ENCODE results near the gene BZW2.

BZW2 gene

DNA sequence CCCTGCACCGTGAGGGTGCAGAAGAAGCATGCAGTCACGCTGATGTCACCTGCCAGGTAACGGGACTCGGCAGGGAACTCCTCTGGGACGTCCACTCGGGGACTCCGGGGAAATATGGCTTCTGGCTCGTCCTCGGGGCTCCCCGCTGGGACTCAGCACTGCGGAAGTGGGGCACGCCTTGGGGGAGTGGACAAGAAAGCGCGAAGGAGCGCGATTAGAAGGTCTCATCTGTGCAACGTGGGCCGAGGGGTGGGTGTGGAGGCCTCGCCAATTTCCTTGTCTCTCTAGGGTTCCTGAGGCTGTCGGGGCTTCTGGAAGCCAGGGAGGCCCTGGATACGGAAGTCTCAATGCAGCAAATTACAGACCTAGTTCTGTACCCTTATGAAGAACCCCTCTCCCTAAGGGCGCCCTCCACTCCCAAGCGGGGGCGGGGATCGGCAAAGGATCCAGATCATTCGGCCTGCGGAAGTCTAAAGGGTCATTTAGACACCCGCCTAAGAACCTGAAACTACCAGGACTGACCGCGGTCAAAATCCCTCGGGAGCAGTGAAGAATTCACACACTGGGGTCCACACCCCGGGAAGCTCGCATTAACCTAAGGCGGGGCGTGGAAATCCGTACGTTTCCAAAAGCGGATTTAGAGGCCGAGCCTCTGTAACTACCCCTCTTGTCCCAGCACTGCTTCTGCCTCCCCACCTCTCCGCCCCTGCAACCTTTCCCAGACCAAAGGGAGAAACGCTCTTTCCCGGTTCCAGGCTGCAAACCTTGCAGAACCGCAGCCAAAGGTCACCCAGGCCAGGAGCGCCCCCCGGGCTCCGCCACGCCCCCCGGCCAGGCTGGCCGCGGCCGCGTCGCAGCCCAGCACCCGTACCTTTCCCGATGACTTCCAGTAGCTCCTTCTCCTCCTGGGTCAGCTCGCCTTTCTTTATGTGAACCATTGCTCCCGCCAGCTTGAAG, 1.1 kb upstream of the BZW2 start:
- no peak for DNase-seq (ENCODE audit: low read depth, low spot score)
- no CpG with 5 or more reads among the region's 57 CpGs for WGBS (ENCODE audit: insufficient coverage, insufficient read length)

DNA sequence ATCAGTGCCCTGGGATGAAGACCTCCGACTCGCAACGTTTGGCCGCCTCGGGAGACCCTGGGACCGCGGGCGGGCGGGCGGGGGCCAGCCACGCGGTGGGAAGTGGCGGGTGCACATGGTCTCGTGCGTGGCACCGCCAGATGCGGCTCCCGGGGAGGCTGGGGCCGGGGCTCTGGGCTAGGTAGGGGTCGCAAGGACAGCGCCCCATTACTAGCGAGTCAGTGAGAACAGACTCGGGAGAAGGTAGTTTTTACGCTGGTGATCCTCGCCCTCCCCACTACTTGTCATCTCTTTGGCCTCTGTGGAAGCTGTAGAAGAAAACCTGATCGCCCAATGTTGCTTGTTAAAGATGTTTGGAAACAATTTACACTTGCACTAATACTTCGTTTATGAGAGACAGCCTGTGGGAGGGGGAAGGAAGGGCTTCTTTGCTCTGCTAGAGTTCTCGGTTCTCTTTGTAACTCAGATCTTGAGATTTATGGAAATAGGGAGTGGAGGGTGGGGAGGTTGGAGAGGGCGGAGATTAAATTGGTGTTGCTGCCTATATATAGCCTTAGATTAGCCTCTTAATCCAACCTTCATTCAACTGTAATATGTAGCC, 591 bp downstream of the BZW2 start:
- peak overlapping the region; percentile 76; the same call in 1 of the 2 replicates for H3K4me3 ChIP-seq (ENCODE audit: low read length)
- no peaks in the 10 kb centered on the region for H3K36me3 ChIP-seq (ENCODE audit: control insufficient read depth, insufficient read depth, low read length)
- H3K27ac ChIP-seq (ENCODE audit: low read length), result no peak overlapping the region
- H3K4me1 ChIP-seq (ENCODE audit: control insufficient read depth, insufficient read depth, low read length), result no peaks in the 10 kb centered on the region
- no CpG with 5 or more reads among the region's 29 CpGs for WGBS (ENCODE audit: insufficient coverage, insufficient read length)
- DNase-seq (ENCODE audit: low read depth, low spot score), result no peak
- no peaks in the 10 kb centered on the region for H3K9me3 ChIP-seq (ENCODE audit: control insufficient read depth, insufficient read depth, low read length)
- H3K27me3 ChIP-seq (ENCODE audit: control insufficient read depth, insufficient read depth, low read length), result peaks cover 2% of the 10 kb centered on the region; the same call in 1 of the 2 replicates

More for the DNA sequence above, 1.1 kb upstream of the BZW2 start:
- H3K4me3 ChIP-seq (ENCODE audit: low read length), result peak overlapping the region; percentile 96; the same call in 1 of the 2 replicates
- peaks cover 2% of the 10 kb centered on the region; the same call in 1 of the 2 replicates for H3K27me3 ChIP-seq (ENCODE audit: control insufficient read depth, insufficient read depth, low read length)
- no peaks in the 10 kb centered on the region for H3K9me3 ChIP-seq (ENCODE audit: control insufficient read depth, insufficient read depth, low read length)
- no peaks in the 10 kb centered on the region for H3K4me1 ChIP-seq (ENCODE audit: control insufficient read depth, insufficient read depth, low read length)
- H3K36me3 ChIP-seq (ENCODE audit: control insufficient read depth, insufficient read depth, low read length), result no peaks in the 10 kb centered on the region
- no peak overlapping the region for H3K27ac ChIP-seq (ENCODE audit: low read length)

DNA sequence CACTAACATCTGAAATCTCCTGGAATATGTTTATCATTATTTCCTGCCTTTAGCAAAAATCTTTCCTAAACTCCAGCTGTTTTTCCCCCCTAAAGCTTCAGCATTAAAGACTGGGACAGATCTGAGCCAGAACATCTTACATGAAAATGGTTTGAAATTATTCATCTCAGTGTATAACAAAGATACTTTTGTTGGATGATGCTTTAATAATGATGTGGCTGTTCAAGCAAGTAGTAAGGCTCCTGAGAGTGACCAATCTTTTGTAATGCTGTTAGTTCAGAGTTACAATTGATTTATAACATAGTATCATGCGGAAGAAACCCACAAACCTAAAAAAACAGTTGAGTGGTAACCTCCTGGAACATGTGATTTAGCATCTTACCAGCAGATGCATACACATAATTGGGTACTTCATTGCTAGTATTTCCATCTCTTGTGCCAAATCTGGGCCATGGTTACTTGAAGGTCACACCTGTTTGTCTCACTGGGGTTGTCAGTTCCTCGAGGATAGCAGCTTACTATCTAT, 1.5 kb downstream of the BZW2 start:
- Histone ChIP-seq H3K4me1 (ENCODE audit: control insufficient read depth, insufficient read depth, low read length) (no peaks in the 10 kb centered on the region), H3K36me3 (ENCODE audit: control insufficient read depth, insufficient read depth, low read length) (no peaks in the 10 kb centered on the region)

DNA sequence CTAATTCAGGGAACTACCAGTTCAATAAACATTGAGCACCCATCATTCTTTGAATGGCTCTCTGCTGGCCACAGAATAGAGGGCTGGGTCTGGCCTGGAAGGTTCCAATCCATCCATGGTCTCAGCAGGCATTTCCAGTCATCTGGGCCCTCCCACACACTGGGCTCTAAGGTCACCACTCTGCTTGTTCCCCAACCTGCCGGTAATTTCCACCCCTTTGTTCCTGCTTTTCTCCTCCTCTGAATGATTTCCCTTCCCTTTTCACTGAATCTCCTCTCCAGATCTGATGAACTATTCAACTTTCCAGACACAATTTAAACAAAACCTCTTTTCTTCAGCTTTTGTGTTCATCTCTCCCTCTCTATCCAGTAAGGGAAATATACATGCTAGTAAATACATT, 2.6 kb downstream of the BZW2 start:
- Histone ChIP-seq H3K27me3 (ENCODE audit: control insufficient read depth, insufficient read depth, low read length) (peaks cover 2% of the 10 kb centered on the region; the same call in 1 of the 2 replicates), H3K9me3 (ENCODE audit: control insufficient read depth, insufficient read depth, low read length) (no peaks in the 10 kb centered on the region), H3K36me3 (ENCODE audit: control insufficient read depth, insufficient read depth, low read length) (no peaks in the 10 kb centered on the region), H3K4me3 (ENCODE audit: low read length) (no peak overlapping the region), H3K27ac (ENCODE audit: low read length) (no peak overlapping the region), H3K4me1 (ENCODE audit: control insufficient read depth, insufficient read depth, low read length) (no peaks in the 10 kb centered on the region)
- no peak for DNase-seq (ENCODE audit: low read depth, low spot score)
- WGBS (ENCODE audit: insufficient coverage, insufficient read length), result no CpG with 5 or more reads among the region's 1 CpG

More for the DNA sequence above, 1.5 kb downstream of the BZW2 start:
- no peak for DNase-seq (ENCODE audit: low read depth, low spot score)
- Histone ChIP-seq H3K27me3 (ENCODE audit: control insufficient read depth, insufficient read depth, low read length) (peaks cover 2% of the 10 kb centered on the region; the same call in 1 of the 2 replicates), H3K4me3 (ENCODE audit: low read length) (no peak overlapping the region), H3K27ac (ENCODE audit: low read length) (no peak overlapping the region), H3K9me3 (ENCODE audit: control insufficient read depth, insufficient read depth, low read length) (no peaks in the 10 kb centered on the region)
- WGBS (ENCODE audit: insufficient coverage, insufficient read length), result no CpG with 5 or more reads among the region's 2 CpGs

DNA sequence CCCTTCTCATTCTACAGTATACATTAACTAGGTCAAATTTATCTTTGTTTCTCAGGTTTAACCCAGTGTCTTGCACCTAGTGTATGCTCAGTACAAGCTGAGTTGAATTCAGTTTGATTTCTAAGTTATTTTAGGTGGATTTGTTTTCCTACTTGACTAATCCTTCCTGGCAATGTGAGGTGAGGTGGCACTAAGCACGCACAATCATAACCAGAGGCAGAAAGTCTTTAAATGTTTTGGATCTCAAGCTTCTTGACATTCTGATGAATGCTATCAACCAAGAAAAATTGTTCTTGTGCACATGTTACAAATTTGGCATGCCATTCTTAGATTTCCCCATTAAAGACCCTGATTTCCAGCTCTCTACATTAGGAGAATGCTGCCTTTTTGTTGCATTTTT, 3.2 kb downstream of the BZW2 start:
- no peak for DNase-seq (ENCODE audit: low read depth, low spot score)
- WGBS (ENCODE audit: insufficient coverage, insufficient read length), result no CpG with 5 or more reads among the region's 1 CpG
- Histone ChIP-seq H3K36me3 (ENCODE audit: control insufficient read depth, insufficient read depth, low read length) (no peaks in the 10 kb centered on the region), H3K9me3 (ENCODE audit: control insufficient read depth, insufficient read depth, low read length) (no peaks in the 10 kb centered on the region), H3K4me1 (ENCODE audit: control insufficient read depth, insufficient read depth, low read length) (no peaks in the 10 kb centered on the region), H3K27me3 (ENCODE audit: control insufficient read depth, insufficient read depth, low read length) (no peaks in the 10 kb centered on the region), H3K4me3 (ENCODE audit: low read length) (no peak overlapping the region), H3K27ac (ENCODE audit: low read length) (no peak overlapping the region)

DNA sequence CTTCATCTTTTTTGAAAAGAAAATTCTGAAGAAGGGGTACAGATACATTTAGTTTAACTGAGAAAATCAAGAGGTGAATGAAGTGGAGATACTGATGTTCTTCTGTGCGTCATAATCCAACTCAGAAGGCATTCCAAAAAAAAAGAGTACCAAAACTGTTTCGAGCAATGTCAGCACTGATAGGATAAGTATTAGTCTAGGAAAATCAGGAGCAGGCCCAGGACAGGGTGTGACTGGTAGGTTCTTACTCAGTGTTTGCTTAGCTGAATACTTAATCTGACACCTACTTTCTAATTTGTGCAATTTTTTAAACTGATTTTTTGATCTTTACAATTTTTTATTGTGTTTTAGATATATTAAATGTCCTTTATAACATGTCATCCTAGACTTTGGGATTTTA, 4.3 kb downstream of the BZW2 start:
- DNase-seq (ENCODE audit: low read depth, low spot score), result no peak
- H3K36me3 ChIP-seq (ENCODE audit: control insufficient read depth, insufficient read depth, low read length), result no peaks in the 10 kb centered on the region
- no peak overlapping the region for H3K4me3 ChIP-seq (ENCODE audit: low read length)
- no peak overlapping the region for H3K27ac ChIP-seq (ENCODE audit: low read length)
- no peaks in the 10 kb centered on the region for H3K4me1 ChIP-seq (ENCODE audit: control insufficient read depth, insufficient read depth, low read length)
- no peaks in the 10 kb centered on the region for H3K9me3 ChIP-seq (ENCODE audit: control insufficient read depth, insufficient read depth, low read length)
- no peaks in the 10 kb centered on the region for H3K27me3 ChIP-seq (ENCODE audit: control insufficient read depth, insufficient read depth, low read length)
- WGBS (ENCODE audit: insufficient coverage, insufficient read length), result no CpG with 5 or more reads among the region's 2 CpGs

DNA sequence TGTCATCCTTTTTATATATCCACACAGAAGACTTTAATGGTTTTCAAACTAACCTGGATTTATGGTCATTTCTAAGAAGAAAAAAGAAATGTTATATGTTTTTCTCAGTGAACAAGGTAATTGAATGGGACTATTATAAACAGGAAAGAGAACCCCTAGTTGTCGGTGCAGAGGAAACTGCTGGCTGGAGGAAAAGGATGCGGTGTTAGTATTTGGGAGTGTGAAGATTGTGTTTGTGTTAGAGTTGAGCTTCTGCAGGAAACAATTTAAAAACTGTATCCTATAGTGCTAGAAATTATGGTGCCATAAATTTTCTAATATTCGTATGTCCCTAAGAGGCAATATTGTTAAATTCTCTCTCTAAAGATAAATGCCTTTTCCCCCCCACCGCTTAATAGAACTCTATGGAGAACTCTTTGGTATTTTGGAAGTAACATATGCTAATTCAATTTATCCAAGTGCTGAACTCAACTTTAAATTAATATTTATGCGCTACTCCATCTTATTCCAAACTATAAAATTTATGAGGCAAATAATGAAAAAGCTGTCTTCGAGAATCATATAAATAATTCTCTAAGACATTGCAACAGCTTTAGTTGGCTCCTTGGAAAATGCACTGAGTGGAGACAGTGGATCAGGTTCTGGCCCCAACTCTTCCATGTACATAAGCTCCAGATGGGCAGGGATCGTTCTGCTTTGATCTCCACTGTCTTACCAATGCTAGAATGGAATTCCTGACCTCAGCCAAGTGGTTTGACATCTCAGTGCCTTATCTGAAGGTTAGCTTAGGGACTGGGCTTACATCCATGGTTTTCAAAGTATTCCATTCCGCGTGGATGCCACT, 5.6 kb downstream of the BZW2 start:
- Histone ChIP-seq H3K27ac (ENCODE audit: low read length) (no peak overlapping the region), H3K4me3 (ENCODE audit: low read length) (no peak overlapping the region), H3K36me3 (ENCODE audit: control insufficient read depth, insufficient read depth, low read length) (no peaks in the 10 kb centered on the region), H3K9me3 (ENCODE audit: control insufficient read depth, insufficient read depth, low read length) (no peaks in the 10 kb centered on the region), H3K4me1 (ENCODE audit: control insufficient read depth, insufficient read depth, low read length) (no peaks in the 10 kb centered on the region), H3K27me3 (ENCODE audit: control insufficient read depth, insufficient read depth, low read length) (no peaks in the 10 kb centered on the region)
- DNase-seq (ENCODE audit: low read depth, low spot score), result no peak
- 100% methylated on average over 2 of the region's 9 CpGs for WGBS (ENCODE audit: insufficient coverage, insufficient read length)

DNA sequence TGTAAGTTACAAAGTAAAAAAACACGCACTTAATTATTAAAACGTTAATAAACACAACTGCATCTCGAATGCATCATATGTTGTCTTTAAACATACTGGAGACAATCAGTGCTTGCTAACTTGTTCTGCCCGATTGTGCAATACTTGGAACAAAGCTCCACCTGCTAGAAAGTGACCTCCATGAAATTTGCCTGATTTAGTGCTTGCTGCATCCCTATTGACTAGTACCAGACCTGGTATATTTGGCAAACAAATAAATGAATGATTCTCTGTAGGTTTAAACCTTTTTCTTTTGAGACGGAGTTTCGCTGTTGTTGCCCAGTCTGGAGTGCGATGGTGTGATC, 6.2 kb downstream of the BZW2 start:
- H3K4me1 ChIP-seq (ENCODE audit: control insufficient read depth, insufficient read depth, low read length), result no peaks in the 10 kb centered on the region
- no peak for DNase-seq (ENCODE audit: low read depth, low spot score)
- H3K9me3 ChIP-seq (ENCODE audit: control insufficient read depth, insufficient read depth, low read length), result no peaks in the 10 kb centered on the region
- no peaks in the 10 kb centered on the region for H3K27me3 ChIP-seq (ENCODE audit: control insufficient read depth, insufficient read depth, low read length)
- H3K27ac ChIP-seq (ENCODE audit: low read length), result no peak overlapping the region
- H3K4me3 ChIP-seq (ENCODE audit: low read length), result no peak overlapping the region
- H3K36me3 ChIP-seq (ENCODE audit: control insufficient read depth, insufficient read depth, low read length), result no peaks in the 10 kb centered on the region
- 100% methylated on average over 3 of the region's 7 CpGs for whole genome bisulfite sequencing (ENCODE audit: insufficient coverage, insufficient read length)

DNA sequence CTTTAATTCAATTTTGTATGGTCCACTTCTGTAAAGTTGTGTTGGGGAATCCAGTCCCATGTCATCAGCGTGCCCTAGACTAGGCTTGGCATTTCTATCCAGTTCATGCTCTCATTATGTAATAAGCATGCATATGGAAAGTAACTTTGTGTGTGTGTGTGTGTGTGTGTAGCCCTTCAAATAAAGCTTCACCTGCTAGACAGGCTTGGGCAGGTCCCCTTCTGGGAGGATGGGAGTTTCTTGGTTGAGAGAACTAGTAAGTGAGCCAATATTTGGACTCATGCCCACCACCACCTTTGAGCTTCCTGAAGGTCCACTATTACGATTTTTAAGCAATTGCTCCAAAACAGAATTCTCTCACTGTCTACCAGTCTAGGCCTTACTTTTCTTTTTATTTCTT, 6.9 kb downstream of the BZW2 start:
- H3K4me1 ChIP-seq (ENCODE audit: control insufficient read depth, insufficient read depth, low read length), result peaks cover 1% of the 10 kb centered on the region; the same call in 1 of the 2 replicates
- H3K27me3 ChIP-seq (ENCODE audit: control insufficient read depth, insufficient read depth, low read length), result no peaks in the 10 kb centered on the region
- WGBS (ENCODE audit: insufficient coverage, insufficient read length), result no CpG with 5 or more reads among the region's 2 CpGs
- no peak overlapping the region for H3K4me3 ChIP-seq (ENCODE audit: low read length)
- DNase-seq (ENCODE audit: low read depth, low spot score), result no peak
- no peaks in the 10 kb centered on the region for H3K36me3 ChIP-seq (ENCODE audit: control insufficient read depth, insufficient read depth, low read length)
- no peak overlapping the region for H3K27ac ChIP-seq (ENCODE audit: low read length)
- H3K9me3 ChIP-seq (ENCODE audit: control insufficient read depth, insufficient read depth, low read length), result no peaks in the 10 kb centered on the region

DNA sequence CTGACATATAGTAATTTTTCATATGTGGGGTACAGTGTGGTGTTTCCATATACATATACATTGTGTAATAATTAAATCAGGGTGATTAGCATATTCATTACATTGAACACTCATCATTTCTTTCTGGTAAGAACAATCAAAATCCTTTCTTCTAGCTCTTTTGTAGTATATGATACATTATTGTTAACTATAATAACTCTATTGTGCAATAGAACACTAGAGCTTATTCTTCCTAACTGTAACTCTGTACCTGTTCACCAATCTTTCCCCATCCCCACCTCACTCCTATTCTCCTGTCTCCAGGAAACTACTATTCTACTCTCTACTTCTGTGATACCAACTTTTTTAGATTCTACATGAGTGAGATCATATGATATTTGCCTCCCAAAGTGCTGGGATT, 9.4 kb downstream of the BZW2 start:
- DNase-seq (ENCODE audit: low read depth, low spot score), result no peak

More for the DNA sequence above, 9.4 kb downstream of the BZW2 start:
- Histone ChIP-seq H3K36me3 (ENCODE audit: control insufficient read depth, insufficient read depth, low read length) (no peaks in the 10 kb centered on the region), H3K27me3 (ENCODE audit: control insufficient read depth, insufficient read depth, low read length) (no peaks in the 10 kb centered on the region), H3K27ac (ENCODE audit: low read length) (no peak overlapping the region), H3K4me1 (ENCODE audit: control insufficient read depth, insufficient read depth, low read length) (peaks cover 1% of the 10 kb centered on the region; the same call in 1 of the 2 replicates), H3K4me3 (ENCODE audit: low read length) (no peak overlapping the region), H3K9me3 (ENCODE audit: control insufficient read depth, insufficient read depth, low read length) (no peaks in the 10 kb centered on the region)

Data from iPS DF 6.9 (cell line).